NCI-H524 treated with DMSO at 0.1 percent for 48 hours (cell line): Measurements from ENCODE around the gene GARIN1A.
"Not testable (repeated sequence)": the region's sequence is repeated elsewhere in the genome, so short reads cannot be mapped to it uniquely, and the experiment has no call there.

Experiments
- DNase-seq: peaks from one replicate; lab custom pipeline; 2025; lab: John Stamatoyannopoulos, UW

The GARIN1A gene

DNA sequence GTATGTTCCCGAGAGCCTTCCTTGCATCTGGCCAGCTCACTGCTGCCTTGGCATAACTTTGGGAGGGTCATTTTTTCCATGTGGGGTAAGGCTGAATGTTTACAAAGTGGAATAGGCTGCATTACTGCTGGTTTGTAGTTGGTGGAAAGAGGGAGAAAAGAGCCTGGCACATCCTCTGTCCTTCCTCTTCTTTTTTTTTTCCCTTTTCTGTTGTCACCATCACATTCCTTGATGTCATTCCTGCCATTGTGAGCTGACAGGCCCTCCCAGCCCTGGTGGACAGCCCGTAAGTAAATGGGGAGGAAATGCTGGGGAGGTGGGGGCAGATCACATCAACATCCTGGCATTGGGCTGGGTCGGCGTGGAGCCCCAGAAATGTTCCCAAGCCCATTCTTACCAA lies at the start of gene GARIN1A:
Gene GARIN1A, plus strand, starts transcription at position 301 of the 400 bp plus-strand sequence. CDS start 106 bp downstream, outside the sequence.
- DNase-seq = no peak

DNA sequence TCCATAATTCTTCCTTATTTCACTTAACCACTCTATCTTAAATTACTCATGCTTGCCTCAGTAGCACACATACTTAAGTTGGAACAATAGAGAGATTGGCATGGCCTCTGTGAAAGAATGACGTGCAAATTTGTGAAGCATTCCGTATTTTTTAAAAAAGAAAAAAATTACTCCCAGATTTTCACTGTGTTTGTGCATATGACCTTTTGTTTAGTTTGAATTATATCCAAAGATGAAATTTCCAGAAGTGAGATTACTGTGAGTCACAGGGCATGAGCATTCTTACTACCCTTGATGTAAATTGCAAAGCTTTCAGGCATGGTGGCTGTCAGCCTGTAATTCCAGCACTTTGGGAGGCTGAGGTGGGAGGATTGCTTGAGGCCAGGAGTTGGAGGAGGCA lies 45.0 kb upstream of the GARIN1A start:
- not testable (repeated sequence) for DNase-seq

DNA sequence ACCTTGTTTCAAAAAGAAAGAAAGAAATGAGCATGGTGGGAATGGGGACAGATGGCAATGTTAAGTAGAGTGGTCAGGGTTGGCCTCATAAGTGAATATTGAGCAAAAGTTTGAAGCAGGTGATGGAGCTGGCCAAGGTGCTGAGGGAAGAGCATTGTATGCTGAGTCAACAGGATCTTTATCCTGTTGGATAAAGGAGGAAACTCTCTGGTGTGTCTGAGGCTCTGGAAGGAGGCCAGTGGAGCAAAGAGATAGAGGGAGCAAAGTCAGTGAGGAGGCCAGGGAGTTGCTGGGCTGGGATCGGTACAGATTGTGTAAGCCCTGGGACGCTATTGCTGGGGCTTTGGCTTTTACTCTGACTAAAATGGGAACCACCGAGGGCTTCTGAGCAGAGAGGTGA lies 38.2 kb upstream of the GARIN1A start:
- not testable (repeated sequence) for DNase-seq

GRCh38 chr7:128645206-128645605 lies 26.9 kb upstream of the GARIN1A start:
- not testable (repeated sequence) for DNase-seq

DNA sequence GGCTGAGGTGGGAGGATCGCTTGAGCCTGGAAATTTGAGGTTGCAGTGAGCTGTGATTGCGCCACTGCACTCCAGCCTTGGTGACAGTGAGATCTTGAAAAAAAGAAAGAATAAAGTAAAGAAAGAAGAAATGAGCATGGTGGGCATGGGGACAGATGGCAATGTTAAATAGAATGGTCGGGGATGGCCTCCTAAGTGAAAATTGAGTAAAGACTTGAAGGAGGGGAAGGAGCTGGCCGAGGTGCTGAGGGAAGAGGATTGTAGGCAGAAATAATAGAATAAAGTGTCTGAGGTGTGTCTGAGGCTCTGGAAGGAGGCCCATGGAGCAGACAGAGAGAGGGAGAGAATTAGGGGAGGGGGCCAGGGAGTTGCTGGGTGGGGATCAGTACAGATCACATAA lies 26.2 kb upstream of the GARIN1A start:
- not testable (repeated sequence) for DNase-seq

DNA sequence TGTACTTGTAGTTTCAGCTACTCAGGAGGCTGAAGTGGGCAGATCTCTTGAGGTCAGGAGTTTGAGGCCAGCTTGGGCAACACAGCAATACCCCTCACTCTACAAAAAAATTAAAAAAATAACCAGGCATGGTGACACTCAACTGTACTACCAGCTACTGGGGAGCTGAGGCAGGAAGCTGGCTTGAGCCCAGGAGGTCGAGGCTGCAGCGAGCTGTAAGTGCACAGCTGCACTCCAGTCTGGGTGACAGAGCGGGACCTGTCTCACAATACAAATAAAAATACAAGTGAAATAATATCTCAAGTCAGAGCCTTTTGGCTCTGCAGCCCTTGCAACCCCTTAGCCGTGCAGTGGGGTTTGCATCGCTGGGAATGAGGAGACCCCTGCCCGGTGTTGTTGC lies 25.2 kb upstream of the GARIN1A start:
- DNase-seq = not testable (repeated sequence)

DNA sequence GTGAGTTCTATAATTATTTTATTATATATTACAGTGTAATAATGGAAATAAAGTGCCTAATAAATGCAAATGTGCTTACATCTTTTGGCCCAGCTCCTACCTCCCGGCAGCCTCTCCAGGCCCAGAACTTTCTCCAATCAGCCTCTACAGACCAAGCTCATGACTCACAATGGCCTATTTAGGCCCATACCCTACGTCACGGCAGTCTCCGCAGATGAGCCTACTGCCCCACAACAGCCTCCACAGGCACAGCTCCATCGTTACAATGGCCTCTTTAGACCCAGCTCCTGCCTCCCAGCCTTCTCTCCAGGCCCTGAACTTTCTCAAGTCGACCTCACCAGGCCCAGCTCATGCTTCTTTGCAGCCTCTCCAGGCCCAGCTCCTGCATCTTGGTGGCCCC lies 21.0 kb upstream of the GARIN1A start:
- not testable (repeated sequence) for DNase-seq

- DNase-seq = not testable (repeated sequence)
These were observed 19.5 kb upstream of the GARIN1A start for GRCh38 chr7:128652606-128653005.

DNA sequence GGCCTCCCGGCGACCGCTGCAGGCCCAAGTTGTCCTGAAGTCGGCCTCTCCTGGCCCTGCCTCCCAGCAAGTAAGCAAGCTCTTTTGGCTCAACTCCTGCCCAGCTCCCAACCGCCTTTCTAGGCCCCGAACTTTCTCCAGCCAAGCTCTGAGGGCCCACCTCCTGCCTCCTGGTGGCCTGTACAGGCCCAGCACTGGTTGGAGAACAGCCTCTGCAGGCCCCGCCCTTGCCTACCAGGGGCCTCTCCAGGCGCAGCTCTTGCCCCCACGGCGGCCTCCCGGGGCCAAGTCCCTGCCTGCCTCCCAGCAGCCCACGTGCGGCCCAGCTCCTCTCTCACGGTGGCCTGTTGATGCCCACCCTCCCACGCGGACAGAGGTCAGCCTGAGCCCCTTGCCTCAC lies 18.9 kb upstream of the GARIN1A start:
- DNase-seq = not testable (repeated sequence)

- DNase-seq = not testable (repeated sequence)
These were observed 18.0 kb upstream of the GARIN1A start for GRCh38 chr7:128654080-128654479.

DNA sequence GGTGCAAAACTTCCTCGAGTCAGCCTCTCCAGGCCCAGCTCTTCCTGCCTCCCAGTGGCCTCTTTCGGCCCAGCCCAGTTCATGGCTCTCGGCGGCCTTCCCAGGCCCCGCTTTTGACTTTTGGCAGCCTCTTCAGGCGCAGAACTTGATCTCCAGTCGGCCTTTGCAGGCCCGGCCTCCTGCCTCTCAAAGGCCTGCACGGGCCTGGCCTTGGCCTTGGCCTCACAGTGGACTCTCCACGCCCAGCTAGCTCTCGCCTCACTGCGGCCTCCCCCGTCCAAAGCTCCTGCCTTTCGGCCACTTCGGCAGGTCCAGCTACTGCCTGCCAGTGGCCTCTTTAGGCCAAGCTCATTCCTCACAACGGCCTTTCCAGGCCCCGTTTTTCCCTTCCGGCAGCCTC lies 17.6 kb upstream of the GARIN1A start:
- not testable (repeated sequence) for DNase-seq

DNA sequence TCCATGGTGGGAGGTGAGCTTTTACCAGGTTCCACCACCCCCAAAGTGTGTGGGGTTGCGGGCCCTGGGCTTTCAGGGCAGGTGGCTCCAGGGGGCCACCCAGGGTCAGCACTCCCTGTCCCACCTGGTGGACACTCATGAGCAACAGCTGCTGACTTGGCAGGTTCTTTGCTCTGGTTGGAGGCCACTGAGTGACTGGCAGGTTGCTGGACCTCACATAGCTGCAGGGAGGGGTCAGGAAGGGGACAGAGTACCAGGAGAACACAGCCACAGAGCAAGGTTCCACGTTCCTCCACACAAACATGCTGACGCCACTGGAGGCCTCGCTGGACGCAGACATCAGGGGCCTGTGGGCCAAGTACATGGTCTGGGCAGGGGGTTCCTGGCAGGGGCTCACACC lies 13.7 kb upstream of the GARIN1A start:
- DNase-seq = not testable (repeated sequence)

DNA sequence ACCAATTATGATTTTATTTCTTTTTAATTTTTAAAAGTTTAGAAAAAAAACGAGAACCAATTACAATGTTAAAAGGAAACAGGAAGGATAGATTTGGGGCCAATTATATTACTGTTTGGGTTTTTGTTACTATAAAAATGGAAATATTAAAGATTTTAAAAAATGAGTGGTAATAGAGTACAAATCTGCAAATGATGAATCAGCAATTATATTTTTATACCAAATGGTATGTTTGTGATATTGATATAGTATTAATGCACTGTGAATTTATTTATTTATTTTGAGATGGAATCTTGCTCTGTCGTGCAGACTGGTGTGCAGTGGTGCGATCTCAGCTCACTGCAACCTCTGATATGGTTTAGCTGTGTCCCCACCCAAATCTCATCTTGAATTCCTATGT lies 11.5 kb upstream of the GARIN1A start:
- no peak for DNase-seq

DNA sequence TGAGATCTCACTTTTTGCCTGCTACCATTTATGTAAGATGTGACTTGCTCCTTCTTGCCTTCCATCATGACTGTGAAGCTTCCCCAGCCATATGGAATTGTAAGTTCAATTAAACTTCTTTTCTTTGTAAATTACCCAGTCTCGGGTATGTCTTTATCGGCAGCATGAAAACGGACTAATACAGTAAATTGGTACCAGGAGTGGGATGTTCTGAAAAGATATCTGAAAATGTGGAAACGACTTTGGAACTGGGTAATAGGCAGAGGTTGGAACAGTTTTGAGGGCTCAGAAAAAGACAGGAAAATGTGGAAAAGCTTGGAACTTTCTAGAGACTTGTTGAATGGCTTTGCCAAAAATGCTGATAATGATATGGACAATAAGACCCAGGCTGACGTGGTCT lies 10.6 kb upstream of the GARIN1A start:
- DNase-seq = no peak

DNA sequence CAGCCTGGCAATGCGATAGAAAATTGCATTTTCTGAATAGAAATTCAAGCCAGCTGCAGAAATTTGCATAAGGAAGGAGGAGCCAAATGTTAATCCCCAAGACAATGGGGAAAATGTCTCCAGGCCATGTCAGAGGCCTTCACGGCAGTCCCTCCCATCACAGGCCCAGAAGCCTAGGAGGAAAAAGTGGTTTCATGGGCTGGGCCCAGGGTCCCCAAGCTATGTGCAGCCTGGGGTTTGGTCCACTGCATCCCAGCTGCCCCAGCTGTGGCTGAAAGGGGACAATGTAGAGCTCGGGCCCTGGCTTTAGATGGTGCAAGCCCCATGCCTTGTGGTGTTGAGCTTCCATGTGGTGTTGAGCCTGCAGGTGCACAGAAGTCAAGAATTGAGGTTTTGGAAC lies 10.0 kb upstream of the GARIN1A start:
- no peak for DNase-seq

GRCh38 chr7:128663223-128663622 lies 8.9 kb upstream of the GARIN1A start:
- not testable (repeated sequence) for DNase-seq

- no peak for DNase-seq
These were observed 7.0 kb upstream of the GARIN1A start for GRCh38 chr7:128665057-128665456.

GRCh38 chr7:128666200-128666599 lies 5.9 kb upstream of the GARIN1A start:
- no peak for DNase-seq

DNA sequence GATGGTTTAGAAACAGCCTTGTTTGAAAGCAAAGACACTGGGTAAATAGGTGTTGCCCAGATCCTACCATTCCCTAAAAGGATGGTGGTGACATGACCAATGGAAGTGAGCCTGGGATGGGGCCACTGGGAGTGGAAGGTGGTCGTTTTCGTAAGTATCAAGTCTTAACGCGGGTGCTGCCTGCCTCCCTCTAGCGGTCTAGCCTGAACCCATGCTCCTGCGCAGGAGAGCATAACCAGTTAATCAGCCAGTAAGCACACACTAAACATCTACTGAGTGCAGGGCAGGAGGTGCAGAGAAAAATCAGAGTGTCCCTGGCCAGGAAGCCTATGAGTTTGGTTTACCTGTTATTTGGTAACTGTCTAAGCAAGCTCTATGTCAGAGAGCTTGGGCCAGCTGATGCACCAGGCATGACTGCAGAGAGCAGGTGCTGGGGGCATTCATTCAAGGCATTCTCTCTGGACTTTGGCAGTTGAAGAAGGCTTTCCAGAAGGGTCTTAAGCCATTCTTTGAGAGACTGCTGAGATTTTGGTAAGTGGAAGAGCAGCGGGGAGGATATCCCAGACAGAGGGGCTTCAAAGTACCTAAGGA lies 930 bp downstream of the GARIN1A start:
- DNase-seq = no peak

- no peak for DNase-seq
These were observed 1.5 kb downstream of the GARIN1A start for GRCh38 chr7:128673571-128673970.

DNA sequence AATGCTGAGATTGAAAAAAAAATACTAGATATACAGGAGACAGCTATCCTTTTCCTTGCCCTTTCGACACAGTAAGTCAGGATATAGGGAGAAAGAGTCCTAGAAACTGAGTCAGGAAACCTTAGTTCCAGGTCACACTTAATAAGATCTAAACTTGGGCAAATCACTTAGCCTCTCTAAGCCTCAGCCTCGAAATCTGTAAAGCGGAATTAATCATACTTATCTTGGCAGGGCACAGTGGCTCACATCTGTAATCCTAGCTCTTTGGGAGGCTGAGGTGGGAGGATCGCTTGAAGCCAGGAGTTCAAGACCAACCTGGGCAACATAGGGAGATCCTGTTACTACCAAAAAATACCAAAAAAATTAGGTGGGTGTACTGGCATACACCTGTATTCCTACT lies 4.6 kb downstream of the GARIN1A start:
- DNase-seq = no peak

DNA sequence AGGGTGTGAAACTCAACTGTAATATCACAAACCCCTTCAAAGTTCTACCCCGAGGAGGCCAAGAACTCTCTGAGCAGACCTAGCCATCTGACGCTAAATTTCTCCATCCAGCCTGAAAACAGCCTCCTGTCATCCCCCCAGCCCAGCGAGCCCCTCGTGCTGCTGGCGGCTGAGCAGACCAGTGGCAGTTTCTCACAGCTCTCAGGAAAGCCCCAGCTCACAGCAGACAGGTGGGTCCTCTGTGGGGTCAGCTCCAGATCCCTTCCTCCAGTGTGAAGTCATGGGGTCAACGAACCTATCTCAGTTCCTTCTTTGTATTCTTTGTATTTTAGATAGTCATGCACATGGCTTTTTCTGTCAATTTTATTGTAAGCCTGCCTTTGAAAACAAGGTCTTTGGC lies 7.8 kb downstream of the GARIN1A start:
- no peak for DNase-seq

DNA sequence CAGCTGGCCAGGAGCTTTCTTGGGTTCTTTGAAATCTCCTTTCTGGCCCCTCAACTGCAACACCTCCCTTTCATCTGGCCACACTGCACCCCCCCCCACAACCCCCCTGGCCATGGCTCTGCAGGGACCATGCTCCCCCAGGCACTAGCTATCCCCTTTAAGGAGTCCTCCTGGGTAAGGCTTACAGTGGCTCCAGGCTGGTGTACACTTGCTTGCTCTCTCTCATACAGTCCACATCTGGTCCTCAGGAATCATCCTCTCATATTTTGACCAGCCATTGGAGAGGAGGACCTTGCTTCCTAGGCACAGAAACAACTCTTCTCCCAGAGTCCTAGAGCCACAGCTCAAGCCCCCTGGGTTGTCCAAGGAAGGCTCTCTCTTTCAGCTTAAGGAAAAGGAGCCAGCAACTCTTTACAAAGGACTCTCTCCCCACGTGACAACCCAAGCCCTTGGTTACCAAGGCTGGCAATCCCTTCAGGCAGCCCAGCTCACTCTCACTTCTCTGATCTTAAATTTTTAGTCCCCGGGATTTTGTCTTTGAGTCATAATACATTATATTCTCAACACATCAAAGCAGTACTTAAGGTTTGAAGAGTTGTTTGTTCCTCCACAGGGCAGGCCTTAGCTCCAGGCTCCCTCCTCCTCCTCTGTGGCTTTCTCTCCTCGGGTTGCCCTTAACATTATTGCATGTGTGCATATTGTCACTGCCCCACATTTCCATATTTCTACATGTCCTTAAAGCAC lies 9.9 kb downstream of the GARIN1A start:
- no peak for DNase-seq

GRCh38 chr7:128683270-128683669 lies 11.2 kb downstream of the GARIN1A start:
- DNase-seq = not testable (repeated sequence)
